Nephron progenitor cell (in vitro differentiated cells): ENCODE measurements around the gene LMF1.

Source experiments
- DNase-seq: peaks from one replicate; pipeline ENCODE4 v3.0.0; 2021
- H3K27ac Mint-ChIP-seq: 2 replicates; pipeline ENCODE4 v1.8.0; 2021; ENCODE audit warnings: mild to moderate bottlenecking, moderate library complexity, mixed read lengths
- H3K27me3 Mint-ChIP-seq: 2 replicates; pipeline ENCODE4 v1.8.0; 2021; ENCODE audit warnings: mild to moderate bottlenecking, low read depth, mixed read lengths; ENCODE audit not compliant: poor library complexity
- H3K36me3 Mint-ChIP-seq: 2 replicates; pipeline ENCODE4 v1.8.0; 2021; ENCODE audit warnings: low read depth, mixed read lengths
- H3K4me1 Mint-ChIP-seq: 2 replicates; pipeline ENCODE4 v1.8.0; 2021; ENCODE audit warnings: mixed read lengths
- H3K4me3 Mint-ChIP-seq: 2 replicates; pipeline ENCODE4 v1.8.0; 2021; ENCODE audit warnings: mild to moderate bottlenecking, moderate library complexity, mixed read lengths
- H3K9me3 Mint-ChIP-seq: 2 replicates; pipeline ENCODE4 v1.8.0; 2021; ENCODE audit warnings: mild to moderate bottlenecking, moderate library complexity, mixed read lengths
- TF ChIP-seq, protein P1 (sequence below): fragments of 200-600 bp; sonication (generic); IDR thresholded peaks from 2 replicates; pipeline ENCODE4 v1.5.0; 2021; ENCODE audit warnings: antibody characterized with exemption

The LMF1 gene

DNA sequence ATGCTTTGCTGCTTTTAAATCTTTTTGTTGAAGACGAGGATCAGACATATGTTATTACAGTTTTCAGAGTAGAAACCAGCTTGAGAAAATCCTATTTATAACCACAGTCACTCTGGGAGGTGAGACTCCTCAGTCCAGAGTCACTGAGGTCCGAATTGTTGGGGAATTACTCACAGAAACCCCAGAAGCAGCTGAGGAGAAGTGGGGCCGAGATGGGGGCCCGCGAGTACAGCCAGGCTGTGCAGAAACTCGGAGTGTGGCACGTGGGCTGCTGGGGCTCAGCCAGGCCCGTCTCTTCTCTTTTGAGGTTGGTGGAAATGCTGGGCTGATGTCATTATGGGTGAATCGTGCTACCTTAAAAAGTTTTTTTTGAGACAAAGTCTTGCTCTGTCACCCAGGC is 155.8 kb downstream of the LMF1 start:
- Mint-ChIP-seq H3K4me1 (peaks cover 16% of the 10 kb centered on the region), H3K27me3 (peaks cover 35% of the 10 kb centered on the region), H3K9me3 (peaks cover 21% of the 10 kb centered on the region), H3K4me3 (no peak overlapping the region), H3K27ac (no peak overlapping the region), H3K36me3 (peaks cover 8% of the 10 kb centered on the region)
- no peak for DNase-seq
- TF ChIP-seq, protein P1, sequence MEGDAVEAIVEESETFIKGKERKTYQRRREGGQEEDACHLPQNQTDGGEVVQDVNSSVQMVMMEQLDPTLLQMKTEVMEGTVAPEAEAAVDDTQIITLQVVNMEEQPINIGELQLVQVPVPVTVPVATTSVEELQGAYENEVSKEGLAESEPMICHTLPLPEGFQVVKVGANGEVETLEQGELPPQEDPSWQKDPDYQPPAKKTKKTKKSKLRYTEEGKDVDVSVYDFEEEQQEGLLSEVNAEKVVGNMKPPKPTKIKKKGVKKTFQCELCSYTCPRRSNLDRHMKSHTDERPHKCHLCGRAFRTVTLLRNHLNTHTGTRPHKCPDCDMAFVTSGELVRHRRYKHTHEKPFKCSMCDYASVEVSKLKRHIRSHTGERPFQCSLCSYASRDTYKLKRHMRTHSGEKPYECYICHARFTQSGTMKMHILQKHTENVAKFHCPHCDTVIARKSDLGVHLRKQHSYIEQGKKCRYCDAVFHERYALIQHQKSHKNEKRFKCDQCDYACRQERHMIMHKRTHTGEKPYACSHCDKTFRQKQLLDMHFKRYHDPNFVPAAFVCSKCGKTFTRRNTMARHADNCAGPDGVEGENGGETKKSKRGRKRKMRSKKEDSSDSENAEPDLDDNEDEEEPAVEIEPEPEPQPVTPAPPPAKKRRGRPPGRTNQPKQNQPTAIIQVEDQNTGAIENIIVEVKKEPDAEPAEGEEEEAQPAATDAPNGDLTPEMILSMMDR, result no peak

DNA sequence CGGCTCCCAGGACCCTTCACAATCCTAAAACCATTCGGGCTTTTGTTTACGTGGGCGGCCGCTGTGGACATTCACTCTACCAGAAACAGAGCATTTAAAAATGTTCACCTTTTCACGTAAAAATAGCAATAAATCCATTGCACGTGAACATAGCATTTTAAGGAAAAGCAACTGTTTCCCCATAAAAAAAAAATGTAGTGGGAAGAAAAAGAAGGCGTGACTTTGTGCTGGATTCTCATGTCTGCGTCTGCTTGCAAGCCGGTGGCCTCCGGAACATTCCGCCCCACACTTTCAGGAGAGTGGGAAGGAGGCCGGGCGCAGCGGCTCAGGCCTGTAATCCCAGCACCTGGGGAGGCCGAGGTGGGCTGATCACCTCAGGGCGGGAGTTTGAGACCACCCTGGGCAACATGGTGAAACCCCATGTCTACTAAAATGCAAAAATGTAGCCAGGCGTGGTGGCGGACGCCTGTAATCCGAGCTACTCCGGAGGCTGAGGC is 156.8 kb downstream of the LMF1 start:
- TF ChIP-seq, protein P1, result no peak
- Mint-ChIP-seq H3K36me3 (peaks cover 14% of the 10 kb centered on the region), H3K4me1 (peaks cover 14% of the 10 kb centered on the region), H3K27me3 (peaks cover 45% of the 10 kb centered on the region), H3K4me3 (no peak overlapping the region), H3K9me3 (peaks cover 30% of the 10 kb centered on the region), H3K27ac (no peak overlapping the region)
- no peak for DNase-seq

DNA sequence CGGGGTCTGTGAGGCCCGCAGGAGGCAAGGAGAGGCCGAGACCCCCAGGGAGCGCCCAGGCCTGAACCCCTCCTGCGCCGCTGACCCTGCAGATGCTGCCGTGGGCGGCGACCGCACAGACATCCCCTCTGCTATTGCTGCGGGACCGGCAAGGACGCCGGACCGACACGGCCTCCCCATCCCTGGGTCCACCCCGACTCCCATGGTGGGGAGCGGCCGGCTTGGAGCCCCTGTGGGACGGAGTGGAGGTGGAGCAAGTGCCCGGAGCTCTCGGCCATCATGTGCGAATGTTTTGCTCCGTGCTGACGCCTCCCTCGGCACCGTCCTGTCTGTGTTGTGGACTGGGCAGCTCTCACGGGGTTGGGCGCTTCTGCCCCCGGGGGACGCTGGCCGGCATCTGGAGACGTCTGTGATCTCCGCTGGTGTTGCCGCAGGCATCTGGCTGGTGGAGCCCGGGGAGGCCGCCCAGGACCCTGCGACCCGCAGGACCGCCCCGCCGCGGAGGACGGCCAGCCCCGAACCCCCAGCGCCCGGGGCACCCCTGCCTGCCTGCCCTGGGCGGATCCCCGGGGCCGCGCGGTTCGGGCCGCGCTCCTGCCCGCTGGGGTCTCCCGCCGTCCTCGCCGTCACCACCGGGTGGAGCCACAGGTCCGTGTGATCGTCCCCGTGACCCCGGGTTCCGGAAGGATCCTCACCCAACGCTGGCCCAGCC is 157.4 kb downstream of the LMF1 start:
- H3K27ac Mint-ChIP-seq, result no peak overlapping the region
- peaks cover 51% of the 10 kb centered on the region for H3K27me3 Mint-ChIP-seq

DNA sequence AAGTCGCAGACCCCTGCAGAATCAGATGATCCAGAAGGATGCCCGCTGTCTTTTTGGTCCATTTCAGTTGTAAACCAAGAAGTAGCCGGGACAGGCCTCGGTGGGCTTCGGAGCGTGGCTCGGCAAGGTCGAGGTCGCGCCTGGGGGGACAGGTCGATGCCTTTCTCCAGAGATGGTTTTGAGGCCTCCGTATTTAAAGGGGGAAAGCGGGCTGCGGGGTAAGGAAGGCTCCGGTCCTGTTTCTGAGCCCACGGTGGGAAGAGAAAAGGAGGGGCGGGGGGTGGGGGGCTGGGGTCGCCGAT is 162.7 kb downstream of the LMF1 start:
- no peak for DNase-seq
- Mint-ChIP-seq H3K4me1 (peaks cover 33% of the 10 kb centered on the region), H3K36me3 (peaks cover 19% of the 10 kb centered on the region), H3K27ac (peak overlapping the region; percentile 92), H3K27me3 (peaks cover 67% of the 10 kb centered on the region), H3K4me3 (peak overlapping the region; percentile 92), H3K9me3 (peaks cover 41% of the 10 kb centered on the region)
- TF ChIP-seq, protein P1, result no peak

More for the DNA sequence above, 157.4 kb downstream of the LMF1 start:
- H3K9me3 Mint-ChIP-seq, result peaks cover 36% of the 10 kb centered on the region
- H3K4me1 Mint-ChIP-seq, result peaks cover 18% of the 10 kb centered on the region
- no peak overlapping the region for H3K4me3 Mint-ChIP-seq
- H3K36me3 Mint-ChIP-seq, result peaks cover 14% of the 10 kb centered on the region
- peak; percentile 81 for DNase-seq
- TF ChIP-seq, protein P1, result peak; percentile 70

DNA sequence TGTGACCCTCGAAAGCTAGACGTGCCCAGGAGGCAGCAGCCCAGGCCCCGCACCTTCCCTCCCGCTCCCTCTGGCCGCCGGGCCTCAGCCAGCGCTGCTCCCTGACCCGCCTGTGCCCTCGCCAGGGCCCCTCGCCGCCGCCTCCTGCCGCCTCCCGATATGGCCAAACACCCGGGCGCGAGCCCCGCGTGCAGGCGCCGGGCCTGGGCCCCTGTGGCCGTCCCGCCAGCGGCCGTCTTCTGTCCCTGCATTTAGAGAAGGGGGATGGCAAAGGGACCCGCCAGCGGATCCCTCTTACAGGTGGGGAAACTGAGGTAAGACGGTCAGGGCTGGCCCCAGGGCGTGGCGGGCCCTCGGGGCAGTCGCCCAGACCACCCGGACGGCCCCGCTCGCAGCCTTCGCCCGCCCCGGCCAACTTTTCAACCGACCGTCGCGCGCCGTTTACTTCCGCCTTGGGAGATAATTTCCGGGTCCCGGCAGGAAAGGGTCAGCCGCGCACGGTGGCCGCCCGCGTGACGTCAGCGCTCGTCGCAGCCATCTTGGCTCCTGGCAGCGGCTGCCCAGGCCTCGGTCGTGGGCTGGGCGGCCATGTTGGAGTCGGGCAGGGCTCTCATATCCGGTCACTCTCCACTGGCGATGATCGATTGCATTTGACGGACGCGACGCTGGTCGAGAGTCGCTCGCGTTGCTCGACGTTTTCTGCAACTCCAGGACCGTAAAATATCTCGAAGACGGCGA is 163.3 kb downstream of the LMF1 start:
- Mint-ChIP-seq H3K4me3 (peak overlapping the region; percentile 92), H3K27ac (peak overlapping the region; percentile 92), H3K4me1 (peaks cover 33% of the 10 kb centered on the region), H3K9me3 (peaks cover 36% of the 10 kb centered on the region), H3K36me3 (peaks cover 16% of the 10 kb centered on the region), H3K27me3 (peaks cover 65% of the 10 kb centered on the region)
- TF ChIP-seq, protein P1, result no peak
- DNase-seq, result peak; percentile 84
